CD4-positive, alpha-beta T cell treated with Interferon alpha-2 for 1 hour (primary cell): ENCODE measurements around the gene SNED1.

Experiments
- DNase-seq, 2 donors: peaks; one replicate each; pipeline ENCODE4 v3.0.0-alpha.2; 2020 to 2022

Gene SNED1

GRCh38 chr2:240997856-240998705 lies at the start of gene SNED1:
SNED1 (plus strand) TSS chr2:240998618; CDS start chr2:240998838, 220 bp downstream.
- peak; percentile 56 to 59 for DNase-seq

GRCh38 chr2:240948905-240949790 lies 49.3 kb upstream of the SNED1 start:
- DNase-seq = no peak

DNA sequence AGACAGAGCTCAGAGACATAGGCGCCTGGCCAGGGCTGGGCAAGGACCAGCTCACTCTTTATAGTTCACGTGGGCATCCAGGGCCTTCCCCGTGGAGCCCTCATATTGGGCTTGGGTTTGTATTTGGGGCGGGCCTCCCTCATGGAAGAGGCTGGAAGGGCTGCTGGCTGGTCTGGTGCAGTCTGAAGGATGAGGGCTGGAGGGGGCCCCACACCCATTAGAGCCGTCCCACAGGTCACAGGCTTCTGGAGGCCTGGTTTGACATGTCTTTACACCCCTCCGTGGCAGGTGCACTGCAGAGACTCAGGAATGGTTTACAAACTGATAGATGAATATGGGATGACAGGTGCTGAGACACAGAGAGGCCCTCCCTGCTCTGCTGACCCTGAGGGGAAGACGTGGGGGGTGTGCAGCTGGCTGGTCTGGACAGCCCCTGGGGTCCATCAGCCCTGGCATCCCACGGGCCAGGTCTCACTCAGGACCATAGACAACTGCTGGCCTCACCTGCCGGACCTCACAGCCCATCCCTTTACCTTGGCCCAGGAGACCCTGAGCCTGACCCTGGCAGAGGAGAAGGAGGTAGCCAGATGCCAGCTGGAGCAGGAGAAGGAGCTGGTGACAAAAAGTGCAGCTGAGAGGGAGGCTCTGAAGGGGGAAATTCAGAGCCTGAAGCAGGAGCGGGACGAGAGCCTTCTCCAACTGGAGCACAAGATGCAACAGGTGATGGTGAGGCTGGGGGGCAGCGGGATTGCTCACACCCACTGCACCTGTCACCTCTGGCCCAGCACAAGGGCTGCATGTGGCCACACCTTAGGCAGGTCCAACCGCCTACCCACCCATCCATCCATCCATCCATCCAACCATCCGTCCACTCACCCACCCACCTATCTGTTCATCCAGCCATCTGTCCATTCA lies 48.4 kb upstream of the SNED1 start:
- DNase-seq = no peak

DNA sequence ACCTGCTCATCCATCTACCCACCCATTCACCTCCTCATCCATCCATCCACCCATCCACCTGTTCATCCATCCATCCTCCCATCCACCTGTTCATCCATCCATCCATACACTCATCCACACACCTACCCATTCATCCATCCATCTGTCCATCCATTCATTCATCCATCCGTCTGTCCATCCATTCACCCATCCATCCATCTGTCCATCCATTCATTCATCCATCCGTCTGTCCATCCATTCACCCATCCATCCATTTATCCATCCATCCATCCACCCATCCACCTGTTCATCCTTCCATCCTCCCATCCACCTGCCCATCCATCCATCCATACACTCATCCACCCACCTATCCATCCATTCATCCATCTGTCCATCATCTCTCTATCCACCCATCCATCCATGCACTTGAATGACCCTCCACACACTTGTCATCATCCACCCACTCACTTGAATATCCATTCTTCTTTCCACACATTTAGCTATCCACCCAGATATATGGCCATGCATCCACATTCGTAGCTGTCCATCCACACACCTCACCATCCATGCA lies 47.3 kb upstream of the SNED1 start:
- DNase-seq = no peak

GRCh38 chr2:240952496-240953246 lies 45.7 kb upstream of the SNED1 start:
- DNase-seq = no peak

- DNase-seq = no peak
Observed at GRCh38 chr2:240953426-240954410, 44.7 kb upstream of the SNED1 start.

DNA sequence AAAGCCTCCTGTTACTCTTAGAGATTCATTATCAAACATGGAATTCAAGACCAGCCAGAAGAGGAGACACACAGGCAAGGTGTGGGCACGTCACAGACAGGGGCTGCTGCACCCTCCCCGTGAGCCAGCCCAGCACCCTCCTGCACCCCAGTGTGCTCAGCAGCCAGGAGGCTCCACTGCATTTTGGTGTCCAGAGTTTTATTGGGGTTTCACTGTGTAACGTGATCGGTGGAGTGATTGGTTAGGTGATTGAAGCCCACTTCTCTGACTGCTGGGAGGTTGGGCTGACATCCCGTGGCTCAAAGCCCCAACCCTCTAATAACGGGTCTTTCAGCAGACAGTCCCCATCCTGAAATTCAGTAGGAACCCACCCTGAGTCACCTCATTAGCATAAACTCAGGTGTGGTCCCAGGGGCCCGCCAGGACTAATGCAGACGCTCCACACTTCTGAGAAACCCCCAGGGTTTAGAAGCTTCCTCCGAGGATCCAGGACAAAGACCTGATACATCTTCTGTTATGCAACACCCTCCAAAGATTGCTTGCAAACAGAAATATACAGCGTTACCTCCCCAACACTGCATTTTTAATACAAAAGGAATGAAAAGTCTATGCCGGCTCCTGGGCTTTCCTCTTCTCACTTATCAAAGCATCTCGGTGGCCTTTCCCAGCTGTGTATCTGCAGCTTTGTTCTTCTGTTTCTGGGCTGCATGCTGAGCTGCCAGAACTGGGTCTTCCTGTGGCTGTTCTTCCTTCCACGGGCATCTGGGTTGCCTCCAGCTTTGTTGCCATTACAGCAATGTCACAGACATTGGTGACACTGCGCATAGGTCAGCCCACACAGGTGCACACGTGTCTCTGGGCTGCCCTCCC lies 43.7 kb upstream of the SNED1 start:
- no peak for DNase-seq

DNA sequence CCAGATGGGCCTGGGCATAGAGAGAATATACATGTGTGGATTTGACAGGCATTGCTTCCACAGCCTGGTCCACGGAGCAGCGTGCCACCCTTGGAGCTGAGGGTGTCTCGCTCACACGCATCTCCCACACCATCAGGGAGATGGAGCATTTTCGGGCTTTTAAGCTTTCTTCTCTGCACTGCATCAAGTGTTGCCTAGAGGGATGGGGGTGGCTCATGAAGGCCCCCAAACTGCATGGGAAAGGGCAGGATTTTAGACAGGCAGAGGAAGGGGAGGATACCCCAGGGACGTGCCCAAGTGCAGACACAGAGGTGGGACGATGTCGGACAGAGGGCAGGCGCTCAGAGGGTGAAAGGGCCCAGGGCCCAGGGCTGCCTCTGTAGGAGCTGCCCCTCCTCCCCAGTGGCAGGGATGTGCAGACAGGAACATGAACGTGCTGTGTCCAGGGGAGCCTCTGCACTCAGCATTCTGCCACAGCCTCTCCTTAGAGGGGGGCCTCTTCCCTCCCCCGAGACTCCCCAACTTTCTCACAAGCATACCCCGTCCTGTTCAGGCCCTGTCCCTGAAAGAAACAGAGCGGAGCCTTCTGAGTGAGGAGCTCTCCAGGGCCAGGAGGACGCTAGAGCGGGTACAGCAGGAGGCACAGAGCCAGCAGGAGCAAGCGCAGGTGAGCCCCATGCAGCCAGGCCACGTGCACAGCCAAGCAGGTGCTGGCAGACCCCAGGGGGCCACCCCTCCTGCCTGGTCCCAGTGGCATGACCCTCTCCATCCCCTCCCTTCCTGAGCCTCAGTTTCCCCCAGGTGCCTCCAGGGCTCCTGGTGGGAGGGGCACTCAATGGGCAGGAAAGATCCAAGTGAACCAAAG lies 42.9 kb upstream of the SNED1 start:
- no peak for DNase-seq

DNA sequence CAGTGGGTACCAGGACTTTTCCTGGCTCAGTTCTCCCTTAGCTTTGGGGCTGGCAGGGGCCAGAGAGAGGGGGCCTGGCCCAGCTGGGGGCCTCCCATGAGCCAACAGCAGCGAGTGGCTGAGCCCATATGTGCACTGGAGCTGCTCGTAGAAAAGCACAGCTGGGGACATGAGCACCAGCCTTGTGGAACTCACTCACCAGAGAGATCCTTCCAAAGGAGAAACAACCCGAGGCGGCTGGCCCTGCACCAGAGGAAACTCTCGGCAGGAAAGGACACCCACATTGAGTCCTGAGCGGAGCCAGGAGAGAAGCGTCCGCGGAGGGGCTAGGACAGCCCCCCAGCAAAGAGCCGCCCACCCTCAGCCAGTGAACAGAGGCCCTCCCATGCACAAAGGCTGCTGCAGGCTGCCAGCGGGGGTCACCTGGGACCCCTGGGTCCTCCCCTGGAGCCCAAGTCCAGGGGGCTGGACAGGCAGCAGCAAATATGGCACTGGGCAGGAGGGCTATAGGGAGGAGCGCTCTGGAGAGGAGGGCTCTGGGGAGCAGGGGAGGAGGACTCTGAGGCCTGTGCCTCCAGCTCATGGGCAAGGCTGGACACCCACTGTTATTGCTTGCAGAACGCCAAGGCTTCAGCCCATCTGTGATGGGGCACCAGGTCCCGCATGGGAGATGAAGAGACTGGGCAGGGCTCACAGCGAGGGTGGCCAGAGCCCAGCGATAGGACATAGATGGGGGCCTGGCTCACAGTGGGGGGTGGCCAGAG lies 42.1 kb upstream of the SNED1 start:
- no peak for DNase-seq

- DNase-seq = no peak
Observed at GRCh38 chr2:240956935-240957655, 41.3 kb upstream of the SNED1 start.

GRCh38 chr2:240957656-240958365 lies 40.6 kb upstream of the SNED1 start:
- no peak for DNase-seq

GRCh38 chr2:240958366-240959213 lies 39.8 kb upstream of the SNED1 start:
- DNase-seq = no peak

GRCh38 chr2:240959214-240959940 lies 39.0 kb upstream of the SNED1 start:
- no peak for DNase-seq

- no peak for DNase-seq
Observed at GRCh38 chr2:240959941-240960308, 38.5 kb upstream of the SNED1 start.
